CD4-positive, alpha-beta T cell (primary cell): ENCODE results near the gene ZDHHC23. TPM values are rescaled to one million over a fixed set of nuclear protein-coding genes. Genes with fewer than 3 reads are reported as not detected.

Source experiments
- ATAC-seq: fragments of 200-7000 bp; cut with Tn5 transposase; one replicate; pipeline ENCODE4 v1.10.0; 2022; ENCODE audit warnings: mild to moderate bottlenecking; ENCODE audit not compliant: poor library complexity
- CTCF ChIA-PET: fragments of 350-600 bp; sonication (Branson Sonifier 250); formaldehyde crosslinking; loops from one replicate; lab custom pipeline; 2021; ENCODE audit warnings: antibody characterized with exemption, inconsistent platforms; lab: Charles Lee
- POLR2A ChIA-PET: fragments of 350-600 bp; sonication (Branson Sonifier 250); formaldehyde crosslinking; loops from one replicate; lab custom pipeline; 2021; ENCODE audit warnings: antibody characterized with exemption, inconsistent platforms; lab: Charles Lee
- DNase-seq, 14 experiments: peaks; one replicate each; pipeline ENCODE4 v3.0.0-alpha.2; 2013 to 2020; ENCODE audit warnings: mixed read lengths in 2 of 14
- H3K27ac ChIP-seq, 2 donors: one replicate each; pipeline versions ENCODE4 v1.5.1 to v1.7.0; 2013; ENCODE audit warnings: low read length in 2 of 2, low read depth in 1 of 2, mild to moderate bottlenecking in 1 of 2
- H3K27me3 ChIP-seq, 2 experiments: 1 replicate in 1 of 2; 2 replicates in 1 of 2; pipeline versions ENCODE4 v1.6.1 to v1.7.0; 2013; ENCODE audit warnings: low read length in 2 of 2, control low read depth in 1 of 2, mild to moderate bottlenecking in 1 of 2, moderate library complexity in 1 of 2; ENCODE audit not compliant: insufficient read depth in 2 of 2, control insufficient read depth in 1 of 2
- H3K36me3 ChIP-seq: one replicate; pipeline ENCODE4 v1.6.1; 2013; ENCODE audit warnings: low read length, control low read depth; ENCODE audit not compliant: insufficient read depth
- H3K4me1 ChIP-seq: one replicate; pipeline ENCODE4 v1.6.1; 2013; ENCODE audit warnings: low read length, control low read depth; ENCODE audit not compliant: insufficient read depth
- H3K4me3 ChIP-seq: one replicate; pipeline ENCODE4 v1.5.1; 2013; ENCODE audit warnings: mild to moderate bottlenecking, low read length, moderate library complexity
- H3K9me3 ChIP-seq, 2 experiments: 1 replicate in 1 of 2; 2 replicates in 1 of 2; pipeline versions ENCODE4 v1.6.1 to v1.7.0; 2013; ENCODE audit warnings: low read length in 2 of 2, mild to moderate bottlenecking in 2 of 2, control low read depth in 1 of 2, moderate library complexity in 1 of 2; ENCODE audit not compliant: control insufficient read depth in 1 of 2, insufficient read depth in 1 of 2
- H3K27ac Mint-ChIP-seq: one replicate; pipeline ENCODE4 v1.8.0; 2020; ENCODE audit warnings: mixed read lengths
- H3K27me3 Mint-ChIP-seq: one replicate; pipeline ENCODE4 v1.8.0; 2021; ENCODE audit warnings: mixed read lengths
- H3K36me3 Mint-ChIP-seq: one replicate; pipeline ENCODE4 v1.8.0; 2021; ENCODE audit warnings: low read depth, mixed read lengths
- H3K4me1 Mint-ChIP-seq: one replicate; pipeline ENCODE4 v1.8.0; 2021; ENCODE audit warnings: low read depth, mixed read lengths
- H3K4me3 Mint-ChIP-seq: one replicate; pipeline ENCODE4 v1.8.0; 2020; ENCODE audit warnings: mild to moderate bottlenecking, mixed read lengths
- H3K9me3 Mint-ChIP-seq: one replicate; pipeline ENCODE4 v1.8.0; 2020; ENCODE audit warnings: mixed read lengths
- intact Hi-C, 2 experiments: fragments of 100-400 bp; cut with DNase I in 1 of 2; cut with micrococcal nuclease in 1 of 2; formaldehyde crosslinking; loops; one replicate each; pipeline versions ENCODE4 v1.15.1 to v1.9.0; 2023 to 2025; cut with DNase I, micrococcal nuclease
- total RNA-seq, 174 experiments: library from RNA in 2 of 174; stranded (reverse) in 2 of 174; gene quantifications; one replicate each; pipeline ENCODE4 v1.2.3 and lab custom pipeline; 2021 to 2026
- TF ChIP-seq, protein P1 (sequence below): fragments of 200-600 bp; IDR thresholded peaks from one replicate; pipeline ENCODE4 v1.8.0; 2022; ENCODE audit warnings: antibody characterized with exemption, mild to moderate bottlenecking

The ZDHHC23 gene
- total RNA-seq, 2 experiments from 2014 or later: 3.2 TPM

GRCh38 chr3:114005481-114005880 lies 57.7 kb downstream of the ZDHHC23 start:
- Mint-ChIP-seq H3K4me1 (no peaks in the 10 kb centered on the region), H3K36me3 (peaks cover 42% of the 10 kb centered on the region), H3K9me3 (no peaks in the 10 kb centered on the region), H3K4me3 (no peak overlapping the region), H3K27ac (no peak overlapping the region), H3K27me3 (no peaks in the 10 kb centered on the region)
- Histone ChIP-seq H3K27me3 (no peaks in the 10 kb centered on the region), H3K27ac (no peak overlapping the region), H3K4me1 (no peaks in the 10 kb centered on the region), H3K9me3 (no peaks in the 10 kb centered on the region), H3K4me3 (no peak overlapping the region), H3K36me3 (peaks cover 6% of the 10 kb centered on the region)
- ChIA-PET CTCF (no interaction called here), POLR2A (no interaction called here)
- TF ChIP-seq, protein P1, sequence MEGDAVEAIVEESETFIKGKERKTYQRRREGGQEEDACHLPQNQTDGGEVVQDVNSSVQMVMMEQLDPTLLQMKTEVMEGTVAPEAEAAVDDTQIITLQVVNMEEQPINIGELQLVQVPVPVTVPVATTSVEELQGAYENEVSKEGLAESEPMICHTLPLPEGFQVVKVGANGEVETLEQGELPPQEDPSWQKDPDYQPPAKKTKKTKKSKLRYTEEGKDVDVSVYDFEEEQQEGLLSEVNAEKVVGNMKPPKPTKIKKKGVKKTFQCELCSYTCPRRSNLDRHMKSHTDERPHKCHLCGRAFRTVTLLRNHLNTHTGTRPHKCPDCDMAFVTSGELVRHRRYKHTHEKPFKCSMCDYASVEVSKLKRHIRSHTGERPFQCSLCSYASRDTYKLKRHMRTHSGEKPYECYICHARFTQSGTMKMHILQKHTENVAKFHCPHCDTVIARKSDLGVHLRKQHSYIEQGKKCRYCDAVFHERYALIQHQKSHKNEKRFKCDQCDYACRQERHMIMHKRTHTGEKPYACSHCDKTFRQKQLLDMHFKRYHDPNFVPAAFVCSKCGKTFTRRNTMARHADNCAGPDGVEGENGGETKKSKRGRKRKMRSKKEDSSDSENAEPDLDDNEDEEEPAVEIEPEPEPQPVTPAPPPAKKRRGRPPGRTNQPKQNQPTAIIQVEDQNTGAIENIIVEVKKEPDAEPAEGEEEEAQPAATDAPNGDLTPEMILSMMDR: no peak
- DNase-seq (peak in 2 of 14 experiments; percentile 8 to 15), ATAC-seq (no peak)
- intact Hi-C loops: no loop called here

DNA sequence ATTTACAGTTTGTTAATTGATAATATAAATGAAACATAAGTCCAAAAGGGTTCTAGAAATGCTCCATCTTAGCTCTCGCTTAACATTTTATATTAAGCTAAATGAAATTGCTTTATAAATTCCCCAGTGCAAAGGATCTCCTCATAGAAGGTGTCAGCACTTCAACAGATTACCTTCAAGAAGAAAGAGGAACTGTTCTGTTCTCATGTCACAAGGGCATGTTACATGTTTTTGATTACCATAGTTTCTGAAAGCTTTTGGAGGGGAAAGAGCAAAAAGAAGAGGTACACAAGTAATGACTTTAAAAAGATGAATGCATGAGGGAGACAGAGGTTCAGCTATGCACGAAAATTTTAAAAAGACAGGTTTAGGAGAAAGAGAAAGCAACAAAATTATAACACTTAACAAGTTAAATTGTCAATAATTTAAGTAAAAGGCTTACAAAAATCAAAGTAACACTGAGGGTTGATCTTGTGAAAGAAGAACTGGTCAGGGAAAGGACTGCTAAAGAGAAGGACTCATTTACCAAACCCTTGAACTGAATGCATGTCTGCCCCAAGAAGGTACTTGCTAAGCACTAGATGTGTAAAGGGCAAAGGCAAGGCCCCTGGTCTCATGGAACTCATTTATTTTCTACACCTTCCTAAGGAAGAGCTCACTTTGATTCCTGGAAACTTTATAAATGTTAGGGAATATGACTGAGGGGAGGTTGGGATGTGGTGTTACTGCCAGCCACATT lies 63.4 kb downstream of the ZDHHC23 start:
- no peak overlapping the region for H3K4me3 ChIP-seq
- no peaks in the 10 kb centered on the region for H3K27me3 Mint-ChIP-seq
- H3K27ac ChIP-seq: no peak overlapping the region
- DNase-seq (no peak), ATAC-seq (no peak)
- CTCF ChIA-PET: interaction anchor here (0.6 kb wide), 1 partner anchor 21 kb away, joined by 3 read pairs; no protein-coding TSS in a partner anchor
- no peaks in the 10 kb centered on the region for H3K36me3 ChIP-seq
- peaks cover 19% of the 10 kb centered on the region for H3K36me3 Mint-ChIP-seq
- no peak overlapping the region for H3K27ac Mint-ChIP-seq
- H3K27me3 ChIP-seq: no peaks in the 10 kb centered on the region
- POLR2A ChIA-PET: no interaction called here
- no peaks in the 10 kb centered on the region for H3K4me1 Mint-ChIP-seq
- H3K4me3 Mint-ChIP-seq: no peak overlapping the region
- intact Hi-C loops: no loop called here
- TF ChIP-seq, protein P1: no peak
- no peaks in the 10 kb centered on the region for H3K9me3 ChIP-seq
- no peaks in the 10 kb centered on the region for H3K4me1 ChIP-seq
- no peaks in the 10 kb centered on the region for H3K9me3 Mint-ChIP-seq

Other genes with a start within 250 kb of the ZDHHC23 start
- gene NAA50, start 201.8 kb upstream of the ZDHHC23 start, total RNA-seq: 10 to 100 TPM; 46.6 to 48.0 TPM
- 1 to 10 TPM; 8.7 to 9.4 TPM for gene ATP6V1A, start 201.0 kb upstream of the ZDHHC23 start, total RNA-seq
- gene GRAMD1C, start 109.2 kb upstream of the ZDHHC23 start, total RNA-seq: under 1 TPM; 0.22 to 0.55 TPM
- gene CCDC191, start 108.5 kb downstream of the ZDHHC23 start, total RNA-seq: 1 to 10 TPM; 3.6 to 3.7 TPM
- 10 to 100 TPM; 22.8 to 27.0 TPM for gene QTRT2, start 108.7 kb downstream of the ZDHHC23 start, total RNA-seq
- not detected for gene DRD3, start 231.0 kb downstream of the ZDHHC23 start, total RNA-seq